ENCODE results near the gene PRPF38A. TPM values are rescaled to one million over a fixed set of nuclear protein-coding genes. Genes with fewer than 3 reads are reported as not detected.

The PRPF38A gene
- total RNA-seq, 1 experiment from 2014 or later: 62.4 TPM

DNA sequence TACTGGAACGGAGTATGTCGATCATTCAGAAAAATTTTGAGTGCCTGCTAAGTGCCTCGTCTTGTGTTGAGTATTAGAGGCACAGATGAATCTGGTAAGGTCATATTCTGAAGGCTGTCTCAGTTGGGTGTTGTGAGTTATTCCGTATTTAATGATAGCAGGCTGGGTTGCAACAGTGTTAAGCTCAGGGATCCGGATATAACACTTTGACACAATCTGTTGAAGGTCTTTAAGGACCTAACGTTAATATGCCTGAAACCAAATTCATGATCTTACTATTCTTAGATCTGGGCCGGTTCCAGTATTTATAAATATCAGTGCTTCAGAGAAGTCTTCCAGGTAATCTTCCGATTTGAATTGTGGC is 555 bp downstream of the PRPF38A start:
- Mint-ChIP-seq H3K27ac (peak overlapping the region; percentile 100), H3K4me1 (peaks cover 23% of the 10 kb centered on the region), H3K36me3 (peaks cover 48% of the 10 kb centered on the region), H3K9me3 (no peaks in the 10 kb centered on the region), H3K27me3 (ENCODE audit: low read depth) (no peaks in the 10 kb centered on the region), H3K4me3 (peak overlapping the region; percentile 100)
- TF ChIP-seq ESRRA (CRISPR knock-in tag; IDR thresholded peaks at IDR 0.05; ENCODE audit: borderline replicate concordance) (no peak), FOXP1 (CRISPR knock-in tag; IDR thresholded peaks at IDR 0.05; ENCODE audit: borderline replicate concordance) (no peak), ZNF121 (CRISPR knock-in tag; IDR thresholded peaks at IDR 0.05) (no peak), SMAD4 (CRISPR knock-in tag; IDR thresholded peaks at IDR 0.05) (no peak), SP1 (CRISPR knock-in tag; conservative IDR thresholded peaks at IDR 0.05) (no peak), ZNF396 (CRISPR knock-in tag; IDR thresholded peaks at IDR 0.05; ENCODE audit: borderline replicate concordance) (no peak), ATF1 (CRISPR knock-in tag; IDR thresholded peaks at IDR 0.05) (no peak), ZBTB43 (CRISPR knock-in tag; IDR thresholded peaks at IDR 0.05) (no peak), PRRX2 (CRISPR knock-in tag; IDR thresholded peaks at IDR 0.05) (no peak), JUN (CRISPR knock-in tag; IDR thresholded peaks at IDR 0.05) (no peak), ZNF263 (CRISPR knock-in tag; IDR thresholded peaks at IDR 0.05; ENCODE audit: low read depth) (no peak), ZSCAN18 (CRISPR knock-in tag; IDR thresholded peaks at IDR 0.05) (no peak), ARID4B (CRISPR knock-in tag; IDR thresholded peaks at IDR 0.05; ENCODE audit: borderline replicate concordance) (no peak), USF1 (CRISPR knock-in tag; IDR thresholded peaks at IDR 0.05) (no peak), PRDM15 (CRISPR knock-in tag; IDR thresholded peaks at IDR 0.05) (no peak)
- TF ChIP-seq, protein P1, sequence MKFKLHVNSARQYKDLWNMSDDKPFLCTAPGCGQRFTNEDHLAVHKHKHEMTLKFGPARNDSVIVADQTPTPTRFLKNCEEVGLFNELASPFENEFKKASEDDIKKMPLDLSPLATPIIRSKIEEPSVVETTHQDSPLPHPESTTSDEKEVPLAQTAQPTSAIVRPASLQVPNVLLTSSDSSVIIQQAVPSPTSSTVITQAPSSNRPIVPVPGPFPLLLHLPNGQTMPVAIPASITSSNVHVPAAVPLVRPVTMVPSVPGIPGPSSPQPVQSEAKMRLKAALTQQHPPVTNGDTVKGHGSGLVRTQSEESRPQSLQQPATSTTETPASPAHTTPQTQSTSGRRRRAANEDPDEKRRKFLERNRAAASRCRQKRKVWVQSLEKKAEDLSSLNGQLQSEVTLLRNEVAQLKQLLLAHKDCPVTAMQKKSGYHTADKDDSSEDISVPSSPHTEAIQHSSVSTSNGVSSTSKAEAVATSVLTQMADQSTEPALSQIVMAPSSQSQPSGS (CRISPR knock-in tag; IDR thresholded peaks at IDR 0.05; ENCODE audit: borderline replicate concordance, low read depth): no peak
- TF ChIP-seq, protein P2, sequence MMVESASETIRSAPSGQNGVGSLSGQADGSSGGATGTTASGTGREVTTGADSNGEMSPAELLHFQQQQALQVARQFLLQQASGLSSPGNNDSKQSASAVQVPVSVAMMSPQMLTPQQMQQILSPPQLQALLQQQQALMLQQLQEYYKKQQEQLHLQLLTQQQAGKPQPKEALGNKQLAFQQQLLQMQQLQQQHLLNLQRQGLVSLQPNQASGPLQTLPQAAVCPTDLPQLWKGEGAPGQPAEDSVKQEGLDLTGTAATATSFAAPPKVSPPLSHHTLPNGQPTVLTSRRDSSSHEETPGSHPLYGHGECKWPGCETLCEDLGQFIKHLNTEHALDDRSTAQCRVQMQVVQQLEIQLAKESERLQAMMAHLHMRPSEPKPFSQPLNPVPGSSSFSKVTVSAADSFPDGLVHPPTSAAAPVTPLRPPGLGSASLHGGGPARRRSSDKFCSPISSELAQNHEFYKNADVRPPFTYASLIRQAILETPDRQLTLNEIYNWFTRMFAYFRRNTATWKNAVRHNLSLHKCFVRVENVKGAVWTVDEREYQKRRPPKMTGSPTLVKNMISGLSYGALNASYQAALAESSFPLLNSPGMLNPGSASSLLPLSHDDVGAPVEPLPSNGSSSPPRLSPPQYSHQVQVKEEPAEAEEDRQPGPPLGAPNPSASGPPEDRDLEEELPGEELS (CRISPR knock-in tag; IDR thresholded peaks at IDR 0.05): no peak
- no peak for DNase-seq (ENCODE audit: low spot score)
- no peak for ATAC-seq
- ChIA-PET CTCF (interaction anchor here (0.6 to 1.6 kb wide), 3 partner anchors 148 to 282 kb away, joined by 4 to 13 read pairs (median 4); partner anchors contain the start of gene TUT4), POLR2A (interaction anchor here (0.5 to 1.9 kb wide), 15 partner anchors 12 to 349 kb away, joined by 3 to 16 read pairs (median 3); partner anchors contain the start of genes BTF3L4, CC2D1B, TUT4 and TXNDC12)
